ENCODE data around the gene CNIH2. TPM values are rescaled to one million over a fixed set of nuclear protein-coding genes. Genes with fewer than 3 reads are reported as not detected.
"Not testable (repeated sequence)": the region's sequence is repeated elsewhere in the genome, so short reads cannot be mapped to it uniquely, and the experiment has no call there.

CNIH2 gene
- total RNA-seq, 4 donors from 2014 or later = not detected

GRCh38 chr11:66297610-66298009 is 19.6 kb downstream of the CNIH2 start:
- Histone ChIP-seq H3K27ac (no peak overlapping the region), H3K4me3 (replicated peaks in 1 of 3) (no peak overlapping the region), H3K27me3 (no peaks in the 10 kb centered on the region), H3K36me3 (no peaks in the 10 kb centered on the region), H3K4me1 (no peaks in the 10 kb centered on the region), H3K9me3 (no peaks in the 10 kb centered on the region)
- intact Hi-C loops (cut with DNase I) = no loop called here
- TF ChIP-seq CTCF (IDR thresholded peaks at IDR 0.05) (no peak), POLR2A (IDR thresholded peaks at IDR 0.05) (no peak)
- WGBS, 2 donors = 41 to 64% methylated on average over 4 to 8 of the region's 8 CpGs
- no peak for DNase-seq

DNA sequence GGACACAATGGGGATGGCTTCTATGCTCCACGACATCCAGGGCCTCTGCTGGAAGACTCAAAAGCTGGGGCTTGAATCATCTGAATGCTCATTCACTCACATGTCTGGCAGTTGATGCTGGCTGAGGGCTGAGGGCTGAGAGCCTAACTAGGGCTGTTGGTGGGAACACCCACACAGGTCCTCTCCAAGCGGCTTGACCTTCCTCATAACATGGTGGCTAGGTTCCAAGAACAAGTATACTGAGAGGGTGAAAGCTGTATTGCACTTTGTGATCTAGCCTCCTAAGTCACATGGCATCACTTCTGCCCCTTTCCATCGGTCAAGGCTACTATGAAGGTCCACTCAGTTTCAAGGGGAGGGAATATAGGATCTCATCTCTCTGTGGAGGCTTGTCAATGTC is 21.2 kb downstream of the CNIH2 start:
- intact Hi-C loops (cut with DNase I) = no loop called here
- Histone ChIP-seq H3K36me3 (no peaks in the 10 kb centered on the region), H3K4me1 (no peaks in the 10 kb centered on the region), H3K4me3 (replicated peaks in 1 of 3) (no peak overlapping the region), H3K9me3 (no peaks in the 10 kb centered on the region), H3K27ac (no peak overlapping the region), H3K27me3 (no peaks in the 10 kb centered on the region)
- DNase-seq = no peak
- 63 to 73% methylated on average over 3 of the region's 3 CpGs for WGBS, 2 donors
- TF ChIP-seq CTCF (IDR thresholded peaks at IDR 0.05) (no peak), POLR2A (IDR thresholded peaks at IDR 0.05) (no peak)

DNA sequence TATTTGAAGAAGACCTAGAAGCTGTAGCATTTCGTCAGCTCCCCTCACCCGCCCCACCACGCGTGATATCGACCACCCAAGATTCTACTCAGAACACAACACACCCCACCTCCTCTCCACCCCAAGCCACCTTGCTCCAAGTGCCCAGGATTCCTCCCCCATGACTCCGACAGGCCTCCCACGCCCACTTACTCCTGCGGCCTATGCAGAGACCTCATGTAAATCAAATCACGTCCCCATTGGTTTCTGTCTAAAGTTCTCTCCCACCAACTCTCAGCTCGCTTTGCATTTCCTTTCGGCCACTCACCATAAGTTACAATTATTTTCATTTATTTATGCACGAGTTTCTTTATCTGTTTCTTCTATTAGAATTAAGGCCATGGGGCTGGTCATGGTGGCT is 24.7 kb downstream of the CNIH2 start:
- H3K36me3 ChIP-seq = no peaks in the 10 kb centered on the region
- TF ChIP-seq CTCF (IDR thresholded peaks at IDR 0.05) (no peak), POLR2A (IDR thresholded peaks at IDR 0.05) (no peak)
- WGBS, 2 donors = 89 to 90% methylated on average over 12 of the region's 12 CpGs
- intact Hi-C loops (cut with DNase I) = no loop called here
- no peak overlapping the region for H3K27ac ChIP-seq
- DNase-seq = no peak
- H3K9me3 ChIP-seq = no peaks in the 10 kb centered on the region
- no peaks in the 10 kb centered on the region for H3K4me1 ChIP-seq
- H3K4me3 ChIP-seq (replicated peaks in 1 of 3) = no peak overlapping the region
- H3K27me3 ChIP-seq = no peaks in the 10 kb centered on the region

DNA sequence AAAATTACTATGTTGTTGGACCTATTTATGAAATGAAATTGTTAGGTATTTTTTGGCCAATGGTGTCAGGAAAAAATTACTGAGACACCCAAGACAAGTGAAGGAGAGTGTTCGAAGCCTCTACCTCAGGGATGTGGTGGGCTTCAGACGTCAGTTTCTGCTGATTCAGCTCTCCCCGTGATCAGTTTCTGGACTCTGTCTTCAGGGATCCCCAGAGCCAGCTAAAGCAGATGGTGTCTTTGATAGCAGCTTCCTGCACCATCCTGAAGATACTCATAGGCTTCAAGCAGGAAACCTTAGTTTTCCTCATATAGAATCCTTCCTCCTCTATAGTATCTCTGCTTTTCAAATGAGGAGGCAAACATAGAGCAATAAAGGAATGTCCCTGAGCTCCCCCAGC is 31.5 kb downstream of the CNIH2 start:
- TF ChIP-seq POLR2A (IDR thresholded peaks at IDR 0.05) (no peak), CTCF (IDR thresholded peaks at IDR 0.05) (no peak)
- DNase-seq = no peak
- H3K36me3 ChIP-seq = no peaks in the 10 kb centered on the region
- intact Hi-C loops (cut with DNase I) = no loop called here
- no peak overlapping the region for H3K4me3 ChIP-seq (replicated peaks in 1 of 3)
- H3K27me3 ChIP-seq = no peaks in the 10 kb centered on the region
- H3K4me1 ChIP-seq = peaks cover 6 to 12% of the 10 kb centered on the region in 2 donors
- no peaks in the 10 kb centered on the region for H3K9me3 ChIP-seq
- no peak overlapping the region for H3K27ac ChIP-seq
- WGBS, 2 donors = 60 to 62% methylated on average over 3 of the region's 3 CpGs

DNA sequence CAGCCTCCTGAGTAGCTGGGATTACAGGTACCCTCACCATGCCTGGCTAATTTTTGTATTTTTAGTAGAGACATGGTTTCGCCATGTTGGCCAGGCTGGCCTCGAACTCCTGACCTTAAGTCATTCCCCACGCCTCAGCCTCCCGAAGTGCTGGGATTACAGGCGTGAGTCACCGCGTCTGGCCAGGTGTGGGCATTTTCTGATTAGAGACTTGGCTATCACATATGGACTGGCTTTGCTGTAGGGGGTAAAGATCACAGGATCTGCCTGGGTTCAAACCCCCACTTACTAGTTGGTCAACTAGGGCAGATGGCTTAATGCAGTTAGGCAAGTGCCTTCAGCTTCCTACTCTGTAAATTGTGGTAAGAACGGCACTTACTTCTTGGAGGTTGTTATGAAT is 32.3 kb downstream of the CNIH2 start:
- no peaks in the 10 kb centered on the region for H3K36me3 ChIP-seq
- intact Hi-C loops (cut with DNase I) = no loop called here
- H3K27me3 ChIP-seq = no peaks in the 10 kb centered on the region
- TF ChIP-seq CTCF (IDR thresholded peaks at IDR 0.05) (no peak), POLR2A (IDR thresholded peaks at IDR 0.05) (no peak)
- no peak for DNase-seq
- WGBS, 2 donors = 90 to 92% methylated on average over 8 of the region's 8 CpGs
- H3K27ac ChIP-seq = no peak overlapping the region
- no peaks in the 10 kb centered on the region for H3K9me3 ChIP-seq
- H3K4me1 ChIP-seq = peaks cover 6 to 12% of the 10 kb centered on the region in 2 donors
- H3K4me3 ChIP-seq (replicated peaks in 1 of 3) = no peak overlapping the region

- H3K27ac ChIP-seq; intact Hi-C loops (cut with DNase I): not testable (repeated sequence)
- 79 to 81% methylated on average over 18 of the region's 18 CpGs for WGBS, 2 donors
Measured at GRCh38 chr11:66310803-66311440, 32.9 kb downstream of the CNIH2 start.

More at GRCh38 chr11:66310803-66311440, 32.9 kb downstream of the CNIH2 start:
- not testable (repeated sequence) for DNase-seq; H3K9me3 ChIP-seq; H3K27me3 ChIP-seq; H3K36me3 ChIP-seq; H3K4me3 ChIP-seq (replicated peaks in 1 of 3)
- H3K4me1 ChIP-seq = peaks cover 6 to 12% of the 10 kb centered on the region in 2 donors

Data from thyroid gland (tissue), 4 donors.